GM12878 (cell line): Measurements from ENCODE around the gene SIN3A.

Experiments used
- CEBPB ChIP-seq, 2 experiments: fragments of 150-350 bp in 1 of 2; IDR thresholded peaks; 2 replicates each; pipeline ENCODE4 v1.6.1; 2012 to 2014; ENCODE audit warnings: low read depth in 2 of 2, low read length in 2 of 2, borderline replicate concordance in 1 of 2, inconsistent platforms in 1 of 2
- CREB1 ChIP-seq: IDR thresholded peaks from 2 replicates; pipeline ENCODE4 v1.6.1; 2012; ENCODE audit warnings: low read depth, mild to moderate bottlenecking, inconsistent platforms
- CTCF ChIP-seq, 3 experiments: IDR thresholded peaks in 2 of 3; conservative IDR thresholded peaks in 1 of 3; 2 replicates each; pipeline ENCODE4 v1.5.1; 2011; ENCODE audit warnings: low read depth in 3 of 3, low read length in 3 of 3, mild to moderate bottlenecking in 3 of 3, control low read depth in 2 of 3, moderate library complexity in 2 of 3, inconsistent platforms in 1 of 3, mixed read lengths in 1 of 3; ENCODE audit not compliant: control insufficient read depth in 2 of 3, insufficient read depth in 1 of 3; ENCODE audit errors: extremely low read depth in 1 of 3
- ELK1 ChIP-seq: IDR thresholded peaks from 2 replicates; pipeline ENCODE4 v1.6.1; 2012; ENCODE audit warnings: low read depth, low read length, improper control_type of control experiment
- EZH2 ChIP-seq: IDR thresholded peaks from 2 replicates; pipeline ENCODE4 v1.6.1; 2012; ENCODE audit warnings: low read depth, mild to moderate bottlenecking, control low read depth, inconsistent platforms, low read length, borderline replicate concordance; ENCODE audit not compliant: control insufficient read depth
- NBN ChIP-seq: fragments of 450-650 bp; IDR thresholded peaks from 2 replicates; pipeline ENCODE4 v1.6.1; 2016
- POLR2A ChIP-seq: IDR thresholded peaks from 2 replicates; pipeline ENCODE4 v1.6.1; 2011; ENCODE audit warnings: low read depth, mild to moderate bottlenecking, low read length
- POLR2AphosphoS2 ChIP-seq: IDR thresholded peaks from 2 replicates; pipeline ENCODE4 v1.6.1; 2011; ENCODE audit warnings: low read depth, mild to moderate bottlenecking, low read length, improper control_type of control experiment, moderate library complexity
- POLR2AphosphoS5 ChIP-seq: IDR thresholded peaks from 2 replicates; pipeline ENCODE4 v1.6.1; 2011; ENCODE audit warnings: mild to moderate bottlenecking, low read length, inconsistent platforms
- SRF ChIP-seq, 2 experiments: IDR thresholded peaks; 2 replicates each; pipeline ENCODE4 v1.6.1; 2011; ENCODE audit warnings: low read depth in 2 of 2, low read length in 2 of 2, mild to moderate bottlenecking in 1 of 2, moderate library complexity in 1 of 2
- USF2 ChIP-seq: IDR thresholded peaks from 2 replicates; pipeline ENCODE4 v1.6.1; 2011; ENCODE audit warnings: low read depth, low read length, improper control_type of control experiment, borderline replicate concordance
- YY1 ChIP-seq: IDR thresholded peaks from 2 replicates; pipeline ENCODE4 v1.6.1; 2011; ENCODE audit warnings: low read depth, mild to moderate bottlenecking, low read length
- ZNF687 ChIP-seq: fragments of 450-650 bp; IDR thresholded peaks from 2 replicates; pipeline ENCODE4 v1.6.1; 2017; ENCODE audit warnings: mild to moderate bottlenecking, moderate library complexity

GRCh38 chr15:75353604-75354003, 97.9 kb downstream of the SIN3A start:
- no peak for TF ChIP-seq SRF (IDR thresholded peaks at IDR 0.05; ENCODE audit: low read depth in 2 of 2, low read length in 2 of 2)
- no peak for TF ChIP-seq CEBPB (IDR thresholded peaks at IDR 0.05; ENCODE audit: borderline replicate concordance in 1 of 2, low read depth in 2 of 2, low read length in 2 of 2)
- TF ChIP-seq CTCF (IDR thresholded peaks at IDR 0.05 in 2 of 3, conservative IDR thresholded peaks at IDR 0.05 in 1 of 3; ENCODE audit: control insufficient read depth in 2 of 3, extremely low read depth in 1 of 3, insufficient read depth in 1 of 3, low read depth in 3 of 3, low read length in 3 of 3) = no peak
- TF ChIP-seq EZH2 = no peak
- no peak for TF ChIP-seq ZNF687
- TF ChIP-seq POLR2A = peak; percentile 50
- no peak for TF ChIP-seq YY1
- no peak for TF ChIP-seq ELK1
- no peak for TF ChIP-seq NBN
- TF ChIP-seq POLR2AphosphoS2 = no peak
- no peak for TF ChIP-seq USF2
- TF ChIP-seq POLR2AphosphoS5 = no peak
- no peak for TF ChIP-seq CREB1
